Spleen (tissue), 7 donors: Measurements from ENCODE around the gene CSNK1D.

Source experiments
- POLR2A ChIP-seq, 3 donors: fragments of 450-650 bp; IDR thresholded peaks; one replicate each; pipeline ENCODE4 v1.5.1; 2017; ENCODE audit warnings: antibody characterized with exemption in 3 of 3, mild to moderate bottlenecking in 1 of 3
- TF ChIP-seq, protein P1 (sequence below), 11 experiments: fragments of 200-600 bp in 7 of 11; fragments of 450-650 bp in 4 of 11; sonication (generic) in 4 of 11; IDR thresholded peaks in 8 of 11; conservative IDR thresholded peaks in 3 of 11; 1 replicate in 7 of 11; 2 replicates in 4 of 11; pipeline versions ENCODE4 v1.4.0 to v1.8.0; 2016 to 2021; ENCODE audit warnings: antibody characterized with exemption in 11 of 11, inconsistent platforms in 4 of 11, mild to moderate bottlenecking in 1 of 11
- donor health status: DM: no; HTN: no; CAD: no; lungs with moderate emphysema.
- donor health status: DM: no; HTN: no; CAD: no.
- donor health status: DM: no; HTN: no; CAD: no.

DNA sequence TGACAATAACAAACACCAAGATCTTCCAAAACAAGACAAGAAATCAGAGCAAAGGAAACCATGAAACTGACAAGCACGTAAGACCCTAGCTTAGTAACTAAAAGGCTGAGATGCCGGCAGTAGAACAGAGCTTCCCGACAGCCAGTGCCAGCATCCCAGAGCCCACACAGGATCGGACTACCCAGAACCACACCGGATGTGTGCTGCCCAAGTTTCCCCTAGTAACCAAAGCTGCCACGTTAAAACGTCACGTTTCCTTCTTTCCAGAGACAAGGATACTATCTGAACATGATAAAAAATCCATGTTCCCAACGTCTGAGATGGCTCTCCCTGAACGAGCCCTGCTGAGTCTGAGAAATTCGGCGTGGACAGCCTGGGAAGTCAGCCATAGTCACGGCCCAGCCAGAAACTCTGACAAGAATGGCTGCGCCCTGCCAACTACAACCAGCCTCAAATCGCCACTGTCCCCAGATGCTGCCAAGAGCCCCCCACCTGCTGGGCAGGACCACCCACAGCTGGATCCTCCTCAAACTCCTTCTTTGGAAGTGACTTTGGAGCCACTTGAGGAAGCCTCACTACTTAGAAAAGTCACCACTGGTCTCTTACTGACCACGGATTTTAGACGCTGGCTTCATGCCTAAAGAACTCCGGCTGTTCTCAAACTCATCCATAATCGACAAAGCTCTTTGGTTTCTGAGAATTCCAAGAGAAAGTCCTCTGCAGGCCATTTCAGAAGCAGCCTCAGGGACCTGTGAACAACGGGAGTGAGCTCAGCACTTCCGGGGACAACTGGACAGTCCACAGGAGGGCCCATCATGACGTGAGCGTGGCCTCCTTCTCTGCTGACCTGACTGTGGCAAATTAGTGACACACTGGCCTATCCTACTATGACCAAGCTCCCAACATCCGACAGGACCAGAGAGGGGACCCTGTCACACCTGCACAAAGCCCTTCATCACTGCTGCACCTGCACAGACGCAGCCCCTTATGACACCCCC is 77.5 kb downstream of the CSNK1D start:
- TF ChIP-seq, protein P1, sequence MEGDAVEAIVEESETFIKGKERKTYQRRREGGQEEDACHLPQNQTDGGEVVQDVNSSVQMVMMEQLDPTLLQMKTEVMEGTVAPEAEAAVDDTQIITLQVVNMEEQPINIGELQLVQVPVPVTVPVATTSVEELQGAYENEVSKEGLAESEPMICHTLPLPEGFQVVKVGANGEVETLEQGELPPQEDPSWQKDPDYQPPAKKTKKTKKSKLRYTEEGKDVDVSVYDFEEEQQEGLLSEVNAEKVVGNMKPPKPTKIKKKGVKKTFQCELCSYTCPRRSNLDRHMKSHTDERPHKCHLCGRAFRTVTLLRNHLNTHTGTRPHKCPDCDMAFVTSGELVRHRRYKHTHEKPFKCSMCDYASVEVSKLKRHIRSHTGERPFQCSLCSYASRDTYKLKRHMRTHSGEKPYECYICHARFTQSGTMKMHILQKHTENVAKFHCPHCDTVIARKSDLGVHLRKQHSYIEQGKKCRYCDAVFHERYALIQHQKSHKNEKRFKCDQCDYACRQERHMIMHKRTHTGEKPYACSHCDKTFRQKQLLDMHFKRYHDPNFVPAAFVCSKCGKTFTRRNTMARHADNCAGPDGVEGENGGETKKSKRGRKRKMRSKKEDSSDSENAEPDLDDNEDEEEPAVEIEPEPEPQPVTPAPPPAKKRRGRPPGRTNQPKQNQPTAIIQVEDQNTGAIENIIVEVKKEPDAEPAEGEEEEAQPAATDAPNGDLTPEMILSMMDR (IDR thresholded peaks at IDR 0.05 in 8 of 11, conservative IDR thresholded peaks at IDR 0.05 in 3 of 11), result no peak
- no peak for TF ChIP-seq POLR2A (IDR thresholded peaks at IDR 0.05)
